ENCODE measurements around the gene PTPN4. TPM values are rescaled to one million over a fixed set of nuclear protein-coding genes. Genes with fewer than 3 reads are reported as not detected.

Gene PTPN4
- total RNA-seq, 1 donor from 2014 or later = 35.9 TPM

DNA sequence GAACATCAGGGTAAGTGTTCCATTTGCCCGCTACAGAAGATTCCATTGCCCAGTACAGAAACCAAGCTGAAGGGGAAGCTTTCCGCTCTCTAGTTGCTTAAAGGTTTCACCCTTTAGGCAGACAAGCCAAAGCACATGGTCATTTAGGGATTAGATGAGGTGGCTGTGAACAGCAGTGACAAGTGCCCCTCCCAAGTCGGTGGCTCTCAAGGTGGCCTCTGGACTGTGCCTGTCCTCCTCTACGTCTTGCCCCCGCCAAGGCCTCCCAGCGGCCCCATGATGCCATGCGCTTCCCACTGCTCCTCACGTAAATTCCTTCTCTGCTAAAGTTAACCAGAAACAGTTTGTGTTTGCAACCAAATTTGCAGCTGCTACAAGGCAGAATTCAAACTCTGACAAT, 24.2 kb upstream of the PTPN4 start:
- intact Hi-C loops (cut with DNase I) = no loop called here
- no peak for DNase-seq (ENCODE audit: low spot score in 2 of 2)
- TF ChIP-seq, protein P1, sequence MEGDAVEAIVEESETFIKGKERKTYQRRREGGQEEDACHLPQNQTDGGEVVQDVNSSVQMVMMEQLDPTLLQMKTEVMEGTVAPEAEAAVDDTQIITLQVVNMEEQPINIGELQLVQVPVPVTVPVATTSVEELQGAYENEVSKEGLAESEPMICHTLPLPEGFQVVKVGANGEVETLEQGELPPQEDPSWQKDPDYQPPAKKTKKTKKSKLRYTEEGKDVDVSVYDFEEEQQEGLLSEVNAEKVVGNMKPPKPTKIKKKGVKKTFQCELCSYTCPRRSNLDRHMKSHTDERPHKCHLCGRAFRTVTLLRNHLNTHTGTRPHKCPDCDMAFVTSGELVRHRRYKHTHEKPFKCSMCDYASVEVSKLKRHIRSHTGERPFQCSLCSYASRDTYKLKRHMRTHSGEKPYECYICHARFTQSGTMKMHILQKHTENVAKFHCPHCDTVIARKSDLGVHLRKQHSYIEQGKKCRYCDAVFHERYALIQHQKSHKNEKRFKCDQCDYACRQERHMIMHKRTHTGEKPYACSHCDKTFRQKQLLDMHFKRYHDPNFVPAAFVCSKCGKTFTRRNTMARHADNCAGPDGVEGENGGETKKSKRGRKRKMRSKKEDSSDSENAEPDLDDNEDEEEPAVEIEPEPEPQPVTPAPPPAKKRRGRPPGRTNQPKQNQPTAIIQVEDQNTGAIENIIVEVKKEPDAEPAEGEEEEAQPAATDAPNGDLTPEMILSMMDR (IDR thresholded peaks at IDR 0.05) = no peak

DNA sequence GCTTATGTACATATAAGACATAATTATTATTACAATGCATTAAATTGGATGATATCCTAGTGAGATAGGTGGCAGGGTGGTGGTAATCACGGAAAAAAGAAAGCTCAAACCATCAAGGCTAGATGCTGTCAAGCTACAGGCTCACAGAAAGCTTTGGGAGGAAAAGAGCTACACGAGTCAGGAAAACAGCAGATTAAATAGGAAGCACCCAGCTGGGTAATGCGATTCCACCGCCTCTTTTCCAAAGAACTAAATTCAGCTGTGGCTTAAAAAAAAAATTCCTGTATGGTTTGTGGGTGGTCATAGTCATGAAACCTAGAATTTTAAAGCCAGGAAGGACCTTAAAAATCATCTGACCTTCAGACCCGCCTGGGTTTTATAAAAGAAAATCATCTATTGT, 23.7 kb upstream of the PTPN4 start:
- H3K36me3 ChIP-seq = no peaks in the 10 kb centered on the region
- H3K4me3 ChIP-seq = no peak overlapping the region
- TF ChIP-seq, protein P1 (IDR thresholded peaks at IDR 0.05) = no peak
- intact Hi-C loops (cut with DNase I) = no loop called here
- H3K4me1 ChIP-seq = no peaks in the 10 kb centered on the region
- H3K9me3 ChIP-seq = no peaks in the 10 kb centered on the region
- H3K27ac ChIP-seq = no peak overlapping the region
- H3K27me3 ChIP-seq = no peaks in the 10 kb centered on the region
- no peak for DNase-seq (ENCODE audit: low spot score in 2 of 2)

More for the DNA sequence above, 24.2 kb upstream of the PTPN4 start:
- no peaks in the 10 kb centered on the region for H3K9me3 ChIP-seq
- H3K36me3 ChIP-seq = no peaks in the 10 kb centered on the region
- H3K4me1 ChIP-seq = no peaks in the 10 kb centered on the region
- H3K27ac ChIP-seq = no peak overlapping the region
- no peak overlapping the region for H3K4me3 ChIP-seq
- H3K27me3 ChIP-seq = no peaks in the 10 kb centered on the region

DNA sequence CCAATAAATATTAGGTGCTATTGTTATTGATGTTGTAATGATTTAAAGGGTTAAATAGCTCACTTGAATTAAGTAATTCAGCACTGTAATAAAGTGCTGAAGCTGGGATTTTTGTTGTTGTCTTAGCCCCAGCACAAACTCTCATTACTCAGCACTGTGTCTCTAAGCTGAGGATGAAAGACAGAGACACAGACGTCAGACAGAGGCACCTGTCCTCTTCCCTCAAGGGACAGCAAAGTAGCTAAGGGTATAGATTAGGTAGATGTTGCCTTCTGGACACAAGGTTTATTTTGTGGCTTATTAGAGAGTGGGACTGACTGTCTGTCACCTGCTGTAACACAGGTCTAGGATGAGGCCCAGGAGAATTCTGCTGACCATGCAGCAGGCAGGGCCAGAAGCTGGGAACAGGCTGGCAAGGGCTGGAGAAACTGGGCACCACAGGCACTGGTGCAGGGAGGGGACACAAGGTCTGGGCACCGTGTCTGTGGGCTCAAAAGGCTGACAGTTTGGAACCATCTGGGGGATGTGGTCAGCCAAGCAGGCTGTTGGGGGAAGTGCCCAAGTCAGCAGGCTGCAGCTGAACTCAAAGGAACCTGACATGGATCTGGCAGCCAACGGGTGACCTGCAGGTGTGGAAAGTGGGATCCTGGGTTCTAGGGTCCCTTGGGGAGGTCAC, 20.0 kb upstream of the PTPN4 start:
- H3K27me3 ChIP-seq = no peaks in the 10 kb centered on the region
- H3K36me3 ChIP-seq = no peaks in the 10 kb centered on the region
- H3K9me3 ChIP-seq = no peaks in the 10 kb centered on the region
- H3K4me3 ChIP-seq = no peak overlapping the region
- H3K27ac ChIP-seq = no peak overlapping the region
- H3K4me1 ChIP-seq = no peaks in the 10 kb centered on the region
- TF ChIP-seq, protein P1 (IDR thresholded peaks at IDR 0.05) = no peak
- no peak for DNase-seq (ENCODE audit: low spot score in 2 of 2)
- intact Hi-C loops (cut with DNase I) = no loop called here

DNA sequence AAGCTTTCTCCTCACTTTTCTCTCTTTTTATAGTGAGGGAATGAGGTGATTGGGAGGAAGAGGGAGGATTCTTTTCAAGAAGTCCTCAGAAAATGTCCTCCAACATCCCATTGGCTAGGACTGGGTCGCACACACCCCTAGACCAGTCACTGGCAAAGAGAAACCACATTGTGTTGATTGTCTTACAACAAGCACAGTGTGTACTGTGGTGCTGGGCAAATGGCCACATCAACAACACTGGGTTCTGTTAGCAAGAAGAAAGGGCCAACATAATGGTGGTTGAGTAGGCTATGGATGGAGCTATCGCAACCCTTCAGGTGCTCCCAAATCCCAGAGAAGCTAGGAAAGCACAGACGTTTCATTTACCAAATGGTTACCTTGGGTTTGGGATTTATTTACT, 18.7 kb upstream of the PTPN4 start:
- Histone ChIP-seq H3K4me1 (no peaks in the 10 kb centered on the region), H3K27me3 (no peaks in the 10 kb centered on the region), H3K4me3 (no peak overlapping the region), H3K36me3 (no peaks in the 10 kb centered on the region), H3K9me3 (no peaks in the 10 kb centered on the region), H3K27ac (no peak overlapping the region)
- intact Hi-C loops (cut with DNase I) = no loop called here
- TF ChIP-seq, protein P1 (IDR thresholded peaks at IDR 0.05) = no peak
- DNase-seq (ENCODE audit: low spot score in 2 of 2) = no peak

DNA sequence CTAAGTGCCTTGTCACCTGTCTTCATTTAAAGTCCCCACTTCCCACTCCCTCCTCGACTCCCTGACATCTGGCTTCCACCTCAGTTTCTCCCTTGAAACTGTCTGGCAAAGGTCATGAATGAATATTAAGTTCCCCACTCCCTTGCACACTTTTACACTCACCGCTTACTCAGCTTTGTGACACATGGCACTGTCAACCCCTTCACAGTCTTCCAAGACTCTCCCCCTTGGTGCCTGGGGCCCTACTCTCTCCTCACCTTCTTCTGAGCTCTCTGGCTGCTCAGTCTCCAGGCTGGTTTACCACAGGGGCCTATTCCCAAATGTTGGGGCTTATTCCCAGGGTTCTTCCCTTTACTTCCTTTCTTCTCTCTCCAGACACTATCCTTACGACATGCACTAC, 17.9 kb upstream of the PTPN4 start:
- intact Hi-C loops (cut with DNase I) = no loop called here

More for the DNA sequence above, 17.9 kb upstream of the PTPN4 start:
- Histone ChIP-seq H3K27me3 (no peaks in the 10 kb centered on the region), H3K9me3 (no peaks in the 10 kb centered on the region), H3K4me3 (no peak overlapping the region), H3K4me1 (no peaks in the 10 kb centered on the region), H3K36me3 (no peaks in the 10 kb centered on the region), H3K27ac (no peak overlapping the region)
- no peak for DNase-seq (ENCODE audit: low spot score in 2 of 2)
- TF ChIP-seq, protein P1 (IDR thresholded peaks at IDR 0.05) = no peak

Measured in ascending aorta (tissue), 2 donors.